Spleen (tissue), 11 donors: Measurements from ENCODE around the gene NPW. TPM values are rescaled to one million over a fixed set of nuclear protein-coding genes. Genes with fewer than 3 reads are reported as not detected.

Experiments
- DNase-seq: peaks from one replicate; pipeline ENCODE4 v3.0.0-alpha.2; 2020
- H3K27ac ChIP-seq, 8 donors: fragments of 200-600 bp; sonication (generic) in 7 of 8; 1 replicate in 4 of 8; 2 replicates in 4 of 8; pipeline versions ENCODE4 v1.5.0 to v1.8.0; 2016 to 2021; ENCODE audit warnings: inconsistent platforms in 4 of 8, mild to moderate bottlenecking in 4 of 8, moderate library complexity in 1 of 8
- H3K27me3 ChIP-seq, 7 donors: fragments of 200-600 bp; sonication (generic) in 6 of 7; replicated peaks in 1 of 7; 1 replicate in 4 of 7; 2 replicates in 3 of 7; pipeline versions ENCODE4 v1.5.0 to v1.8.0; 2016 to 2021; ENCODE audit warnings: inconsistent platforms in 3 of 7, mild to moderate bottlenecking in 1 of 7
- H3K36me3 ChIP-seq, 6 donors: fragments of 200-600 bp; sonication (generic) in 5 of 6; 1 replicate in 4 of 6; 2 replicates in 2 of 6; pipeline versions ENCODE4 v1.5.0 to v1.8.0; 2016 to 2021; ENCODE audit warnings: inconsistent platforms in 2 of 6
- H3K4me1 ChIP-seq, 6 donors: fragments of 200-600 bp; sonication (generic) in 5 of 6; 1 replicate in 3 of 6; 2 replicates in 3 of 6; pipeline versions ENCODE4 v1.5.0 to v1.8.0; 2016 to 2021; ENCODE audit warnings: inconsistent platforms in 3 of 6
- H3K4me3 ChIP-seq, 8 donors: fragments of 200-600 bp; sonication (generic) in 7 of 8; 1 replicate in 4 of 8; 2 replicates in 4 of 8; pipeline versions ENCODE4 v1.5.0 to v1.8.0; 2016 to 2021; ENCODE audit warnings: inconsistent platforms in 4 of 8, mild to moderate bottlenecking in 4 of 8, moderate library complexity in 2 of 8
- H3K9me3 ChIP-seq, 8 donors: fragments of 200-600 bp; sonication (generic) in 7 of 8; 1 replicate in 4 of 8; 2 replicates in 4 of 8; pipeline versions ENCODE4 v1.5.0 to v1.8.0; 2016 to 2021; ENCODE audit warnings: inconsistent platforms in 4 of 8
- POLR2A ChIP-seq, 3 donors: fragments of 450-650 bp; IDR thresholded peaks; one replicate each; pipeline ENCODE4 v1.5.1; 2017; ENCODE audit warnings: antibody characterized with exemption in 3 of 3, mild to moderate bottlenecking in 1 of 3
- POLR2AphosphoS5 ChIP-seq, 3 donors: sonication (generic); formaldehyde crosslinking; IDR thresholded peaks; one replicate each; pipeline ENCODE4 v1.5.1; 2017; ENCODE audit warnings: antibody characterized with exemption in 3 of 3
- WGBS, 5 donors: extraction: QIAGEN DNeasy Blood & Tissue Kit in 3 of 5; methylation state at CpG; one replicate each; pipeline versions ENCODE4 v1.1.5 to v1.1.7; 2013 to 2018; 5-methylcytosine and 5-hydroxymethylcytosine counted together
- intact Hi-C: fragments of 100-400 bp; cut with DNase I; formaldehyde crosslinking; loops from one replicate; pipeline ENCODE4 v1.15.0; 2023; ENCODE audit warnings: low total_unique reads
- polyA plus RNA-seq, 3 donors: library from polyadenylated mRNA; stranded (reverse); fragments of 200-250 nt; gene quantifications; one replicate each; pipeline ENCODE4 v1.2.1, GENCODE V29; 2013
- total RNA-seq, 7 donors: library from RNA; depleted of rRNA in 3 of 7; stranded (reverse); fragments of >200 nt in 3 of 7; fragmentation: NEBNext Ultra II Directional in 4 of 7; extraction: Animal tissue kit (Norgen Biotek cat#: 25700) in 4 of 7; gene quantifications; one replicate each; pipeline versions ENCODE4 v1.1.0 to v1.2.1, GENCODE V29; 2016 to 2021
- TF ChIP-seq, protein P1 (sequence below), 11 experiments: fragments of 200-600 bp in 7 of 11; fragments of 450-650 bp in 4 of 11; sonication (generic) in 4 of 11; IDR thresholded peaks in 8 of 11; conservative IDR thresholded peaks in 3 of 11; 1 replicate in 7 of 11; 2 replicates in 4 of 11; pipeline versions ENCODE4 v1.4.0 to v1.8.0; 2016 to 2021; ENCODE audit warnings: antibody characterized with exemption in 11 of 11, inconsistent platforms in 4 of 11, mild to moderate bottlenecking in 1 of 11
- donor health status: healthy with polysubstance abuse.
- donor health status: DM: no; HTN: no; CAD: no; lungs with moderate emphysema.
- donor health status: DM: no; HTN: no; CAD: no.
- donor health status: Bipolar disorder and iron deficiency.
- donor health status: healthy.
- donor health status: DM: no; HTN: no; CAD: no.
- donor health status: DM: yes; HTN: yes; CAD: no.

The NPW gene
- total and polyA plus RNA-seq, 10 donors = 0.30 to 2.5 (median 0.94) TPM; not detected in 3

DNA sequence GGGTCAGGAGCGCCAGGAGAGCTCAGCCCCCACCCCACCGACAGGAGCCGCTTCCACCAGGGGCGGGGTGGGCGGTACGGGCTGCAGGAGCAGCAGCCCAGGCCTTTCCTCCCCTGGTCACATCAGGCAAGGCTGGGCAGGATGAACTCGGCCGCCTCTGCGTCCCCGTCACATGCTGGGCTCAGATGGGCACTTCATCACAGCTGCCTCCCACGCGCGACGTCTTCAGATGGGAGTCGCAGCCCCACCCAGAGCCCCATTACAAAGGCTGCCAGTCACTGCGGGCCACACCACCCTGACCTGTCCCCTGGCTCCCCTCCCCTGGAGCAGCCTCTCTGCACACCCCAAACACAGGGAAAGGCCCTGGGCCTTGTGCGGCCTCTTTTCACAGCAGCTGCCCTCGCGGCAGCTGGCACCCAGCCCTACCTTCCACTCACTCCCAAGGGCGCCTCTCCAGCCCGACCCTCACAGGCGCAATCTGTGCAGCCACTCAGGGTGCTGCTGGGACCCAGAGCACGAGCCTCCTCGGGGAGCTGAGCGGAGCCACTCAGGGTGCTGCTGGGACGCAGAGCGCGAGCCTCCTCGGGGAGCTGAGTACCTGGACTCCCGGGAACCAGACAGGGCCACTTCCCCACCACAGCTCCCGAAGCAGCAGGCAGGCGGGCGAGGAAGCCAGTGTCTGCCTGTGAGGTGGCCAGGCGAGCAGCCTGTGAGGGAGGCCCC, 14.6 kb upstream of the NPW start:
- DNase-seq = peak; percentile 76
- WGBS, 5 donors = 55 to 67% (median 65%) methylated on average over 22 to 34 of the region's 34 CpGs
- H3K27me3 ChIP-seq = no peaks in the 10 kb centered on the region
- TF ChIP-seq POLR2A (IDR thresholded peaks at IDR 0.05) = no peak
- TF ChIP-seq POLR2AphosphoS5 (IDR thresholded peaks at IDR 0.05) = peak in 1 of 3 donors; percentile 49
- TF ChIP-seq, protein P1, sequence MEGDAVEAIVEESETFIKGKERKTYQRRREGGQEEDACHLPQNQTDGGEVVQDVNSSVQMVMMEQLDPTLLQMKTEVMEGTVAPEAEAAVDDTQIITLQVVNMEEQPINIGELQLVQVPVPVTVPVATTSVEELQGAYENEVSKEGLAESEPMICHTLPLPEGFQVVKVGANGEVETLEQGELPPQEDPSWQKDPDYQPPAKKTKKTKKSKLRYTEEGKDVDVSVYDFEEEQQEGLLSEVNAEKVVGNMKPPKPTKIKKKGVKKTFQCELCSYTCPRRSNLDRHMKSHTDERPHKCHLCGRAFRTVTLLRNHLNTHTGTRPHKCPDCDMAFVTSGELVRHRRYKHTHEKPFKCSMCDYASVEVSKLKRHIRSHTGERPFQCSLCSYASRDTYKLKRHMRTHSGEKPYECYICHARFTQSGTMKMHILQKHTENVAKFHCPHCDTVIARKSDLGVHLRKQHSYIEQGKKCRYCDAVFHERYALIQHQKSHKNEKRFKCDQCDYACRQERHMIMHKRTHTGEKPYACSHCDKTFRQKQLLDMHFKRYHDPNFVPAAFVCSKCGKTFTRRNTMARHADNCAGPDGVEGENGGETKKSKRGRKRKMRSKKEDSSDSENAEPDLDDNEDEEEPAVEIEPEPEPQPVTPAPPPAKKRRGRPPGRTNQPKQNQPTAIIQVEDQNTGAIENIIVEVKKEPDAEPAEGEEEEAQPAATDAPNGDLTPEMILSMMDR (IDR thresholded peaks at IDR 0.05 in 8 of 11, conservative IDR thresholded peaks at IDR 0.05 in 3 of 11) = no peak
- intact Hi-C loops = no loop called here
- H3K4me3 ChIP-seq = peak overlapping the region in 2 of 8 donors; percentile 12 to 35
- peaks cover 48 to 72% (median 61%) of the 10 kb centered on the region in 6 donors for H3K4me1 ChIP-seq
- no peaks in the 10 kb centered on the region for H3K9me3 ChIP-seq
- H3K27ac ChIP-seq = peak overlapping the region in 5 of 8 donors; percentile 22 to 95 (median 49)
- peaks cover 5 to 55% (median 36%) of the 10 kb centered on the region in 6 donors for H3K36me3 ChIP-seq

DNA sequence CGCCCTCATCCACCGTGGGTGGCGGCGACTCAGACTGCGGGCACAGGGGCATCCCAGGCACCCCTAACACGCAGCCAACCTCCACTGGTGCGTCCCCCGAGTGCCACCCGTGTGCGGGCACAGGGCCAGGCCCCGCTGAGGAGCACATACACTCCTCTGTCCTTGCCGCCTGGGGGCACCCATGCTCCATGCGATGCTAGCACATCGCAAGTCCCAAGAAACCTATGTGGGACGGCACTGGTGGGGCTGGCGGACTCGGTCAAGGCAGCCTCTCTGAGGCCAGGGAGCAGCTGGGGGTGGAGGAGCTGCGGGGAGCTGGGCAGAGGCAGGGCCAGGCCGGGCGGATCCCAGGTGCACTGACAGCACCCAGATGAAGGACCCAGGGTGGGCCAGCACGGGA, 13.9 kb upstream of the NPW start:
- intact Hi-C loops = no loop called here
- WGBS, 5 donors = 34 to 52% (median 43%) methylated on average over 15 to 21 of the region's 21 CpGs

DNA sequence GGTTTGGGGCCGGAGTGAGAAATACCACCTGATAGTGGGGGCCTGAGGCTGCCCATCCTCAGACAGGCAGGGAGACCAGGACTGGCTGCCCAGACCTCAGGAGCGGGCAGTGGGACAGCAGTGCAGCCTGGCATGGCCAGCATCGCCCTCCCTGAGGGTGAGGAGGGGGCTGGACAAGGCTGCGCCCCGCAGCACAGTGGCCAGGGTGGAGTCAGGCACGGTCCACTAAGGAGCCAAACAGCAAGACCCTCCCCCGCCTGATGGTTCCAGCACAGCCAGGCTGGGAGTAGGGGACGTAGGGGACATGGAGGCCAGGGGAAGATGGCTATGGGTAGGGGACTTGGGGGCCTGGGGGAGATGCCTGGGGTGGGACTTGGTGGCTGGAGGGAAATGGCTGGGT, 13.3 kb upstream of the NPW start:
- H3K9me3 ChIP-seq = no peaks in the 10 kb centered on the region
- peak; percentile 65 for DNase-seq
- H3K4me3 ChIP-seq = no peak overlapping the region
- intact Hi-C loops = no loop called here
- peak overlapping the region in 5 of 8 donors; percentile 23 to 95 (median 93) for H3K27ac ChIP-seq
- peaks cover 54 to 76% (median 69%) of the 10 kb centered on the region in 6 donors for H3K4me1 ChIP-seq
- no peaks in the 10 kb centered on the region for H3K27me3 ChIP-seq
- TF ChIP-seq, protein P1 (IDR thresholded peaks at IDR 0.05 in 8 of 11, conservative IDR thresholded peaks at IDR 0.05 in 3 of 11) = no peak
- TF ChIP-seq POLR2A (IDR thresholded peaks at IDR 0.05) (no peak), POLR2AphosphoS5 (IDR thresholded peaks at IDR 0.05) (no peak)
- WGBS, 5 donors = 83 to 97% (median 89%) methylated on average over 8 of the region's 8 CpGs
- peaks cover 5 to 42% (median 22%) of the 10 kb centered on the region in 6 donors for H3K36me3 ChIP-seq

More for the DNA sequence above, 13.9 kb upstream of the NPW start:
- H3K4me3 ChIP-seq = peak overlapping the region in 1 of 8 donors; percentile 35
- no peaks in the 10 kb centered on the region for H3K9me3 ChIP-seq
- H3K4me1 ChIP-seq = peaks cover 54 to 75% (median 68%) of the 10 kb centered on the region in 6 donors
- peaks cover 5 to 48% (median 29%) of the 10 kb centered on the region in 6 donors for H3K36me3 ChIP-seq
- DNase-seq = peak; percentile 82
- H3K27me3 ChIP-seq = no peaks in the 10 kb centered on the region
- no peak for TF ChIP-seq POLR2A (IDR thresholded peaks at IDR 0.05)
- TF ChIP-seq POLR2AphosphoS5 (IDR thresholded peaks at IDR 0.05) = peak in 2 of 3 donors; percentile 49 to 61
- TF ChIP-seq, protein P1 (IDR thresholded peaks at IDR 0.05 in 8 of 11, conservative IDR thresholded peaks at IDR 0.05 in 3 of 11) = peak in 7 of 11 experiments; percentile 14 to 53 (median 33)
- peak overlapping the region in 5 of 8 donors; percentile 23 to 95 (median 49) for H3K27ac ChIP-seq
